SK-N-MC (cell line): ENCODE results near the gene FSIP1.

Experiments used
- EZH2 ChIP-seq: fragments of 200-600 bp; sonication (generic); IDR thresholded peaks from one replicate; pipeline ENCODE4 v1.6.1; 2017; ENCODE audit warnings: antibody characterized with exemption
- FOXP2 ChIP-seq: optimal IDR thresholded peaks from 2 replicates; pipeline ENCODE3; 2011; ENCODE audit warnings: mild to moderate bottlenecking, moderate library complexity; ENCODE audit not compliant: insufficient read depth; ENCODE audit errors: extremely low read length, control extremely low read depth
- POLR2AphosphoS5 ChIP-seq: IDR thresholded peaks from 2 replicates; pipeline ENCODE4 v1.6.1; 2012; ENCODE audit warnings: mild to moderate bottlenecking, low read depth, low read length, borderline replicate concordance

- no peak for TF ChIP-seq EZH2
- no peak for TF ChIP-seq POLR2AphosphoS5
- no peak for TF ChIP-seq FOXP2
Measured at GRCh38 chr15:39777496-39777895, 5.1 kb downstream of the FSIP1 start.
